Liver (tissue), 9 donors: Measurements from ENCODE around the gene TRAFD1. TPM values are rescaled to one million over a fixed set of nuclear protein-coding genes. Genes with fewer than 3 reads are reported as not detected.

Experiments
- DNase-seq: peaks from one replicate; pipeline ENCODE4 v3.0.0-alpha.2; 2017; ENCODE audit warnings: low spot score
- H3K27ac ChIP-seq, 2 donors: one replicate each; pipeline ENCODE4 v1.7.0; 2013; ENCODE audit warnings: inconsistent platforms in 2 of 2, low read length in 2 of 2, control low read depth in 1 of 2, low read depth in 1 of 2, mild to moderate bottlenecking in 1 of 2
- H3K27me3 ChIP-seq, 4 donors: one replicate each; pipeline versions ENCODE4 v1.6.1 to v1.7.0; 2013; ENCODE audit warnings: low read length in 3 of 4, inconsistent platforms in 1 of 4, mild to moderate bottlenecking in 1 of 4, moderate library complexity in 1 of 4; ENCODE audit not compliant: control insufficient read depth in 4 of 4, insufficient read depth in 4 of 4
- H3K36me3 ChIP-seq, 4 donors: one replicate each; pipeline versions ENCODE4 v1.6.1 to v1.7.0; 2013; ENCODE audit warnings: low read length in 3 of 4, mild to moderate bottlenecking in 3 of 4, low read depth in 1 of 4, moderate library complexity in 1 of 4; ENCODE audit not compliant: control insufficient read depth in 4 of 4, insufficient read depth in 3 of 4
- H3K4me1 ChIP-seq, 4 donors: one replicate each; pipeline versions ENCODE4 v1.6.1 to v1.7.0; 2013; ENCODE audit warnings: low read length in 3 of 4, mild to moderate bottlenecking in 3 of 4, moderate library complexity in 1 of 4; ENCODE audit not compliant: control insufficient read depth in 4 of 4, insufficient read depth in 4 of 4
- H3K4me3 ChIP-seq, 3 donors: one replicate each; pipeline versions ENCODE4 v1.6.1 to v1.7.0; 2013; ENCODE audit warnings: low read length in 3 of 3, control low read depth in 1 of 3, low read depth in 1 of 3, mild to moderate bottlenecking in 1 of 3
- H3K9ac ChIP-seq, 2 donors: one replicate each; pipeline ENCODE4 v1.7.0; 2013; ENCODE audit warnings: low read length in 2 of 2, mild to moderate bottlenecking in 2 of 2, moderate library complexity in 2 of 2, control low read depth in 1 of 2, low read depth in 1 of 2
- H3K9me3 ChIP-seq, 4 donors: one replicate each; pipeline versions ENCODE4 v1.6.1 to v1.7.0; 2013; ENCODE audit warnings: low read length in 3 of 4; ENCODE audit not compliant: control insufficient read depth in 4 of 4
- ATF3 ChIP-seq: IDR thresholded peaks from 2 replicates; pipeline ENCODE4 v1.6.1; 2016; ENCODE audit warnings: antibody characterized with exemption
- CTCF ChIP-seq: fragments of 150-350 bp; IDR thresholded peaks from 2 replicates; pipeline ENCODE4 v1.5.1; 2017; ENCODE audit warnings: improper control_type of control experiment, low read depth, low read length; ENCODE audit not compliant: missing input control
- EGR1 ChIP-seq, 2 donors: IDR thresholded peaks; 2 replicates each; pipeline ENCODE4 v1.6.1; 2016 to 2018; ENCODE audit warnings: antibody characterized with exemption in 2 of 2, low read depth in 2 of 2
- FOXA1 ChIP-seq: IDR thresholded peaks from 2 replicates; pipeline ENCODE4 v1.6.1; 2016; ENCODE audit warnings: antibody characterized with exemption
- FOXA2 ChIP-seq: IDR thresholded peaks from 2 replicates; pipeline ENCODE4 v1.6.1; 2016; ENCODE audit warnings: antibody characterized with exemption
- GABPA ChIP-seq, 2 donors: IDR thresholded peaks in 1 of 2; conservative IDR thresholded peaks in 1 of 2; 2 replicates each; pipeline ENCODE4 v1.6.1; 2016; ENCODE audit warnings: antibody characterized with exemption in 2 of 2, mild to moderate bottlenecking in 1 of 2, moderate library complexity in 1 of 2
- HNF4A ChIP-seq, 2 donors: conservative IDR thresholded peaks; 2 replicates each; pipeline ENCODE4 v1.6.1; 2016; ENCODE audit warnings: antibody characterized with exemption in 2 of 2, mild to moderate bottlenecking in 2 of 2
- HNF4G ChIP-seq: IDR thresholded peaks from 2 replicates; pipeline ENCODE4 v1.6.1; 2016; ENCODE audit warnings: antibody characterized with exemption
- JUND ChIP-seq, 2 donors: IDR thresholded peaks; 2 replicates each; pipeline ENCODE4 v1.6.1; 2016; ENCODE audit warnings: antibody characterized with exemption in 2 of 2
- MAX ChIP-seq: IDR thresholded peaks from 2 replicates; pipeline ENCODE4 v1.6.1; 2016; ENCODE audit warnings: antibody characterized with exemption
- NR2F2 ChIP-seq: IDR thresholded peaks from 2 replicates; pipeline ENCODE4 v1.6.1; 2016; ENCODE audit warnings: antibody characterized with exemption
- RAD21 ChIP-seq, 2 donors: IDR thresholded peaks; 2 replicates each; pipeline ENCODE4 v1.6.1; 2016; ENCODE audit warnings: antibody characterized with exemption in 2 of 2, mild to moderate bottlenecking in 2 of 2
- REST ChIP-seq: IDR thresholded peaks from 2 replicates; pipeline ENCODE4 v1.6.1; 2016; ENCODE audit warnings: antibody characterized with exemption, mild to moderate bottlenecking
- RXRA ChIP-seq, 2 donors: IDR thresholded peaks; 2 replicates each; pipeline ENCODE4 v1.6.1; 2017 to 2018; ENCODE audit warnings: antibody characterized with exemption in 2 of 2, mild to moderate bottlenecking in 1 of 2
- SP1 ChIP-seq: IDR thresholded peaks from 2 replicates; pipeline ENCODE4 v1.6.1; 2018; ENCODE audit warnings: antibody characterized with exemption, mild to moderate bottlenecking
- TAF1 ChIP-seq: conservative IDR thresholded peaks from 2 replicates; pipeline ENCODE4 v1.6.1; 2016; ENCODE audit warnings: antibody characterized with exemption, mild to moderate bottlenecking
- ZBTB33 ChIP-seq: IDR thresholded peaks from 2 replicates; pipeline ENCODE4 v1.6.1; 2016; ENCODE audit warnings: antibody characterized with exemption
- WGBS: extraction: QIAGEN DNeasy Blood & Tissue Kit; methylation state at CpG from one replicate; pipeline ENCODE4 v1.1.7; 2013; 5-methylcytosine and 5-hydroxymethylcytosine counted together
- polyA plus RNA-seq, 2 donors: library from polyadenylated mRNA; stranded (reverse) in 1 of 2; unstranded in 1 of 2; fragments of 200-250 nt in 1 of 2; fragments of >200 nt in 1 of 2; fragmentation: Nextera tagmentation in 1 of 2; extraction: Ambion mirVana in 1 of 2; gene quantifications; one replicate each; pipeline versions ENCODE4 v1.2.1 to v1.2.3, GENCODE V29; 2013 to 2015
- total RNA-seq, 2 donors: library from RNA; depleted of rRNA; stranded (reverse); fragments of >200 nt; gene quantifications; one replicate each; pipeline ENCODE4 v1.2.3, GENCODE V29; 2014
- donor health status: healthy.
- donor health status: healthy.
- donor health status: healthy.
- donor health status: healthy.
- donor health status: healthy.

TRAFD1 gene
- total and polyA plus RNA-seq, 4 donors = 7.0 to 19.3 (median 13.2) TPM

- no peak for DNase-seq
- Histone ChIP-seq H3K9me3 (no peaks in the 10 kb centered on the region), H3K4me3 (no peak overlapping the region), H3K27me3 (no peaks in the 10 kb centered on the region), H3K36me3 (peaks cover 15 to 50% (median 25%) of the 10 kb centered on the region in 4 donors), H3K27ac (no peak overlapping the region), H3K9ac (no peak overlapping the region), H3K4me1 (no peaks in the 10 kb centered on the region)
- no peak for TF ChIP-seq ZBTB33
- no peak for TF ChIP-seq HNF4A (conservative IDR thresholded peaks at IDR 0.05)
- no peak for TF ChIP-seq RAD21 (IDR thresholded peaks at IDR 0.05)
- no peak for TF ChIP-seq EGR1 (IDR thresholded peaks at IDR 0.05; ENCODE audit: low read depth in 2 of 2)
- TF ChIP-seq FOXA1 = no peak
- no peak for TF ChIP-seq GABPA (IDR thresholded peaks at IDR 0.05 in 1 of 2, conservative IDR thresholded peaks at IDR 0.05 in 1 of 2)
- TF ChIP-seq REST = no peak
- TF ChIP-seq HNF4G = no peak
- no peak for TF ChIP-seq NR2F2
- TF ChIP-seq ATF3 = no peak
- WGBS = 91% methylated on average over 9 of the region's 9 CpGs
Observed at GRCh38 chr12:112161711-112162110, 36.4 kb downstream of the TRAFD1 start.

GRCh38 chr12:112162241-112162790 lies 37.0 kb downstream of the TRAFD1 start:
- Histone ChIP-seq H3K9me3 (no peaks in the 10 kb centered on the region), H3K27me3 (no peaks in the 10 kb centered on the region), H3K27ac (no peak overlapping the region), H3K4me3 (no peak overlapping the region), H3K4me1 (no peaks in the 10 kb centered on the region), H3K9ac (no peak overlapping the region), H3K36me3 (peaks cover 15 to 51% (median 25%) of the 10 kb centered on the region in 4 donors)
- no peak for DNase-seq
- WGBS = 99% methylated on average over 12 of the region's 12 CpGs
- no peak for TF ChIP-seq ATF3
- TF ChIP-seq RAD21 (IDR thresholded peaks at IDR 0.05) = no peak
- TF ChIP-seq FOXA2 = no peak
- no peak for TF ChIP-seq REST
- TF ChIP-seq NR2F2 = no peak
- TF ChIP-seq MAX = no peak
- TF ChIP-seq JUND (IDR thresholded peaks at IDR 0.05) = no peak
- TF ChIP-seq CTCF = no peak
- TF ChIP-seq HNF4A (conservative IDR thresholded peaks at IDR 0.05) = no peak
- no peak for TF ChIP-seq EGR1 (IDR thresholded peaks at IDR 0.05; ENCODE audit: low read depth in 2 of 2)
- no peak for TF ChIP-seq RXRA (IDR thresholded peaks at IDR 0.05)
- no peak for TF ChIP-seq SP1
- no peak for TF ChIP-seq TAF1
